Caco-2 (cell line): ENCODE measurements around the gene PCBP3. TPM values are rescaled to one million over a fixed set of nuclear protein-coding genes. Genes with fewer than 3 reads are reported as not detected.

Experiments
- BruUV-seq: library from RNA; stranded (reverse); fragments of 400-500 nt; replicated peaks from 2 replicates; lab custom pipeline; 2021; lab: Mats Ljungman, UMichigan
- CTCF ChIA-PET: fragments of 300-600 bp; sonication (Branson Sonifier 250); formaldehyde crosslinking; loops from one replicate; lab custom pipeline; 2022; ENCODE audit warnings: antibody characterized with exemption; lab: Charles Lee
- POLR2A ChIA-PET: fragments of 300-600 bp; sonication (Branson Sonifier 250); formaldehyde crosslinking; loops from one replicate; lab custom pipeline; 2022; ENCODE audit warnings: antibody characterized with exemption; lab: Charles Lee
- DNase-seq, 2 experiments: peaks; one replicate each; pipeline versions ENCODE4 v3.0.0 to v3.0.0-alpha.2; 2020 to 2022
- H3K27me3 ChIP-seq: replicated peaks from 2 replicates; pipeline ENCODE4 v1.6.0; 2011; ENCODE audit warnings: low read length; ENCODE audit not compliant: control insufficient read depth, insufficient read depth
- H3K36me3 ChIP-seq: 2 replicates; pipeline ENCODE4 v1.5.1; 2011; ENCODE audit warnings: low read length; ENCODE audit not compliant: control insufficient read depth, insufficient read depth
- H3K4me1 ChIP-seq: fragments of 250-450 bp; sonication (Bioruptor Pico); 2 replicates; pipeline ENCODE4 v1.5.1; 2020; ENCODE audit warnings: mild to moderate bottlenecking
- H3K4me3 ChIP-seq: 2 replicates; pipeline ENCODE4 v1.5.1; 2011; ENCODE audit warnings: low read depth, mild to moderate bottlenecking, control low read depth, low read length
- H3K9me3 ChIP-seq: fragments of 250-450 bp; sonication (Bioruptor Pico); 2 replicates; pipeline ENCODE4 v1.5.1; 2020; ENCODE audit warnings: mild to moderate bottlenecking, moderate library complexity
- H3K27ac Mint-ChIP-seq: one replicate; pipeline ENCODE4 v1.8.0; 2022; ENCODE audit warnings: mixed read lengths; ENCODE audit not compliant: unreplicated experiment
- H3K27me3 Mint-ChIP-seq: one replicate; pipeline ENCODE4 v1.8.0; 2022; ENCODE audit warnings: mixed read lengths; ENCODE audit not compliant: insufficient read depth, unreplicated experiment
- H3K36me3 Mint-ChIP-seq: one replicate; pipeline ENCODE4 v1.8.0; 2022; ENCODE audit warnings: mild to moderate bottlenecking, mixed read lengths; ENCODE audit not compliant: insufficient read depth, unreplicated experiment
- H3K4me1 Mint-ChIP-seq: one replicate; pipeline ENCODE4 v1.8.0; 2022; ENCODE audit warnings: low read depth, mixed read lengths; ENCODE audit not compliant: unreplicated experiment
- H3K4me3 Mint-ChIP-seq: one replicate; pipeline ENCODE4 v1.8.0; 2022; ENCODE audit warnings: mild to moderate bottlenecking, moderate library complexity, mixed read lengths; ENCODE audit not compliant: unreplicated experiment
- H3K9me3 Mint-ChIP-seq: one replicate; pipeline ENCODE4 v1.8.0; 2022; ENCODE audit warnings: mixed read lengths; ENCODE audit not compliant: unreplicated experiment
- CTCF ChIP-seq, 2 experiments: fragments of 200-600 bp in 1 of 2; IDR thresholded peaks; 1 replicate in 1 of 2; 2 replicates in 1 of 2; pipeline versions ENCODE4 v1.5.1 to v1.8.0; 2011 to 2022; ENCODE audit warnings: antibody characterized with exemption in 1 of 2, control low read depth in 1 of 2, inconsistent platforms in 1 of 2, low read depth in 1 of 2, low read length in 1 of 2, mild to moderate bottlenecking in 1 of 2, moderate library complexity in 1 of 2; ENCODE audit not compliant: insufficient read depth in 1 of 2, severe bottlenecking in 1 of 2, unreplicated experiment in 1 of 2
- intact Hi-C: fragments of 100-400 bp; cut with micrococcal nuclease; formaldehyde crosslinking; loops from one replicate; pipeline ENCODE4 v1.10.0; 2022; ENCODE audit not compliant: unreplicated experiment
- total RNA-seq: library from RNA; stranded (reverse); gene quantifications from 2 replicates; pipeline ENCODE4 v1.2.3, GENCODE V29; 2022

The PCBP3 gene
- total RNA-seq, 1 experiment from 2014 or later: 0.75 TPM

GRCh38 chr21:45737485-45738166, 94.1 kb downstream of the PCBP3 start:
- no peak overlapping the region for H3K4me3 ChIP-seq
- no peaks in the 10 kb centered on the region for H3K9me3 ChIP-seq
- ChIA-PET CTCF (no interaction called here), POLR2A (no interaction called here)
- intact Hi-C loops: no loop called here
- no peak for DNase-seq
- peaks cover 7% of the 10 kb centered on the region for H3K27me3 Mint-ChIP-seq
- H3K36me3 Mint-ChIP-seq: no peaks in the 10 kb centered on the region
- H3K27ac Mint-ChIP-seq: no peak overlapping the region
- BruUV-seq: no TSS peak
- H3K9me3 Mint-ChIP-seq: no peaks in the 10 kb centered on the region
- H3K4me1 ChIP-seq: no peaks in the 10 kb centered on the region
- H3K27me3 ChIP-seq: no peaks in the 10 kb centered on the region
- no peaks in the 10 kb centered on the region for H3K4me1 Mint-ChIP-seq
- no peak overlapping the region for H3K4me3 Mint-ChIP-seq
- H3K36me3 ChIP-seq: no peaks in the 10 kb centered on the region
- TF ChIP-seq CTCF (IDR thresholded peaks at IDR 0.05; ENCODE audit: insufficient read depth in 1 of 2, low read depth in 1 of 2, low read length in 1 of 2, severe bottlenecking in 1 of 2, unreplicated experiment in 1 of 2): no peak

GRCh38 chr21:45739218-45740087, 95.9 kb downstream of the PCBP3 start:
- Histone ChIP-seq H3K4me1 (no peaks in the 10 kb centered on the region), H3K4me3 (no peak overlapping the region), H3K9me3 (no peaks in the 10 kb centered on the region), H3K27me3 (no peaks in the 10 kb centered on the region), H3K36me3 (no peaks in the 10 kb centered on the region)
- Mint-ChIP-seq H3K27ac (no peak overlapping the region), H3K4me1 (no peaks in the 10 kb centered on the region), H3K4me3 (no peak overlapping the region), H3K9me3 (no peaks in the 10 kb centered on the region), H3K27me3 (peaks cover 3% of the 10 kb centered on the region), H3K36me3 (no peaks in the 10 kb centered on the region)
- CTCF ChIA-PET: no interaction called here
- no TSS peak for BruUV-seq
- no peak for DNase-seq
- no peak for TF ChIP-seq CTCF (IDR thresholded peaks at IDR 0.05; ENCODE audit: insufficient read depth in 1 of 2, low read depth in 1 of 2, low read length in 1 of 2, severe bottlenecking in 1 of 2, unreplicated experiment in 1 of 2)
- POLR2A ChIA-PET: no interaction called here
- intact Hi-C loops: no loop called here

- Mint-ChIP-seq H3K36me3 (no peaks in the 10 kb centered on the region), H3K4me1 (no peaks in the 10 kb centered on the region), H3K27me3 (no peaks in the 10 kb centered on the region), H3K9me3 (no peaks in the 10 kb centered on the region), H3K27ac (no peak overlapping the region), H3K4me3 (no peak overlapping the region)
- Histone ChIP-seq H3K36me3 (no peaks in the 10 kb centered on the region), H3K9me3 (no peaks in the 10 kb centered on the region), H3K4me3 (no peak overlapping the region), H3K27me3 (no peaks in the 10 kb centered on the region), H3K4me1 (no peaks in the 10 kb centered on the region)
- no peak for TF ChIP-seq CTCF (IDR thresholded peaks at IDR 0.05; ENCODE audit: insufficient read depth in 1 of 2, low read depth in 1 of 2, low read length in 1 of 2, severe bottlenecking in 1 of 2, unreplicated experiment in 1 of 2)
- ChIA-PET CTCF (interaction anchor here (1.0 kb wide), 1 partner anchor 24 kb away, joined by 6 read pairs; no protein-coding TSS in a partner anchor), POLR2A (no interaction called here)
- no TSS peak for BruUV-seq
- no peak for DNase-seq
- intact Hi-C loops: no loop called here
Measured at GRCh38 chr21:45740088-45740440, 96.5 kb downstream of the PCBP3 start.
